HG02884 (cell line): ENCODE results near the gene HAX1.

Experiments used
- ATAC-seq: cut with Tn5 transposase; IDR thresholded peaks from one replicate; pipeline ENCODE4 v1.9.1; 2021; ENCODE audit warnings: mild to moderate bottlenecking, moderate library complexity; ENCODE audit not compliant: unreplicated experiment

The HAX1 gene

GRCh38 chr1:154324669-154325582 lies 52.5 kb downstream of the HAX1 start, which contains the start of gene ATP8B2:
TSS of gene ATP8B2 (plus strand) at chr1:154325525. CDS start at chr1:154328142, 2,617 bp downstream.
- ATAC-seq, result no peak
